ENCODE measurements around the gene DCAKD. TPM values are rescaled to one million over a fixed set of nuclear protein-coding genes. Genes with fewer than 3 reads are reported as not detected.

The DCAKD gene
- total RNA-seq, 1 donor from 2014 or later, result 61.5 TPM

- TF ChIP-seq CTCF (IDR thresholded peaks at IDR 0.05; ENCODE audit: insufficient read depth, low read length, poor library complexity, severe bottlenecking), result no peak
Observed at GRCh38 chr17:45093444-45094110, 42.1 kb upstream of the DCAKD start.

GRCh38 chr17:45092911-45093430 is 41.5 kb upstream of the DCAKD start:
- Histone ChIP-seq H3K27me3 (ENCODE audit: control insufficient read depth, insufficient read depth, low read length) (no peaks in the 10 kb centered on the region), H3K4me3 (ENCODE audit: low read depth, low read length) (no peak overlapping the region), H3K36me3 (ENCODE audit: control insufficient read depth, insufficient read depth, low read length) (peaks cover 6% of the 10 kb centered on the region)
- peak; percentile 97 for DNase-seq (ENCODE audit: low read depth)
- TF ChIP-seq CTCF (IDR thresholded peaks at IDR 0.05; ENCODE audit: insufficient read depth, low read length, poor library complexity, severe bottlenecking), result no peak

More at GRCh38 chr17:45093444-45094110, 42.1 kb upstream of the DCAKD start:
- Histone ChIP-seq H3K36me3 (ENCODE audit: control insufficient read depth, insufficient read depth, low read length) (peaks cover 5% of the 10 kb centered on the region), H3K4me3 (ENCODE audit: low read depth, low read length) (no peak overlapping the region), H3K27me3 (ENCODE audit: control insufficient read depth, insufficient read depth, low read length) (no peaks in the 10 kb centered on the region)
- DNase-seq (ENCODE audit: low read depth), result no peak

GRCh38 chr17:45091778-45092425 is 40.5 kb upstream of the DCAKD start:
- no peaks in the 10 kb centered on the region for H3K27me3 ChIP-seq (ENCODE audit: control insufficient read depth, insufficient read depth, low read length)
- peaks cover 4% of the 10 kb centered on the region for H3K36me3 ChIP-seq (ENCODE audit: control insufficient read depth, insufficient read depth, low read length)
- H3K4me3 ChIP-seq (ENCODE audit: low read depth, low read length), result no peak overlapping the region
- no peak for DNase-seq (ENCODE audit: low read depth)
- TF ChIP-seq CTCF (IDR thresholded peaks at IDR 0.05; ENCODE audit: insufficient read depth, low read length, poor library complexity, severe bottlenecking), result no peak

GRCh38 chr17:45090711-45091110 is 39.3 kb upstream of the DCAKD start:
- DNase-seq (ENCODE audit: low read depth), result no peak
- no peak for TF ChIP-seq CTCF (IDR thresholded peaks at IDR 0.05; ENCODE audit: insufficient read depth, low read length, poor library complexity, severe bottlenecking)
- H3K36me3 ChIP-seq (ENCODE audit: control insufficient read depth, insufficient read depth, low read length), result peaks cover 4% of the 10 kb centered on the region

GRCh38 chr17:45088741-45089140 is 37.3 kb upstream of the DCAKD start:
- Histone ChIP-seq H3K36me3 (ENCODE audit: control insufficient read depth, insufficient read depth, low read length) (peaks cover 2% of the 10 kb centered on the region), H3K4me3 (ENCODE audit: low read depth, low read length) (no peak overlapping the region), H3K27me3 (ENCODE audit: control insufficient read depth, insufficient read depth, low read length) (no peaks in the 10 kb centered on the region)
- TF ChIP-seq CTCF (IDR thresholded peaks at IDR 0.05; ENCODE audit: insufficient read depth, low read length, poor library complexity, severe bottlenecking), result no peak
- no peak for DNase-seq (ENCODE audit: low read depth)

More at GRCh38 chr17:45090711-45091110, 39.3 kb upstream of the DCAKD start:
- no peak overlapping the region for H3K4me3 ChIP-seq (ENCODE audit: low read depth, low read length)
- no peaks in the 10 kb centered on the region for H3K27me3 ChIP-seq (ENCODE audit: control insufficient read depth, insufficient read depth, low read length)
